SK-N-SH treated with all-trans-retinoic acid at 6 μM for 48 hours (cell line): ENCODE results near the gene CRISP3.
"Not testable (repeated sequence)": the region's sequence is repeated elsewhere in the genome, so short reads cannot be mapped to it uniquely, and the experiment has no call there.

Experiments
- ATAC-seq: fragments of 200-7000 bp; cut with Tn5 transposase; 3 replicates; pipeline ENCODE4 v1.9.1; 2020; ENCODE audit warnings: mild to moderate bottlenecking, moderate library complexity
- ARNTL ChIP-seq: fragments of 450-650 bp; formaldehyde crosslinking; IDR thresholded peaks from 2 replicates; pipeline ENCODE4 v1.5.0; 2020; ENCODE audit warnings: low read depth, mild to moderate bottlenecking, moderate library complexity, borderline replicate concordance
- BACH2 ChIP-seq: fragments of 250-450 bp; sonication (Bioruptor Pico); IDR thresholded peaks from 2 replicates; pipeline ENCODE4 v1.9.0; 2021; ENCODE audit warnings: mild to moderate bottlenecking, borderline replicate concordance
- CREB5 ChIP-seq: fragments of 250-450 bp; sonication (Bioruptor Pico); IDR thresholded peaks from 2 replicates; pipeline ENCODE4 v1.5.1; 2020; ENCODE audit warnings: low read depth, mild to moderate bottlenecking, moderate library complexity
- CSDC2 ChIP-seq: fragments of 250-450 bp; sonication (Bioruptor Pico); IDR thresholded peaks from 2 replicates; pipeline ENCODE4 v1.5.0; 2020; ENCODE audit warnings: mild to moderate bottlenecking, moderate library complexity
- CSRNP3 ChIP-seq: fragments of 250-450 bp; sonication (Bioruptor Pico); IDR thresholded peaks from 2 replicates; pipeline ENCODE4 v1.5.1; 2021; ENCODE audit warnings: mild to moderate bottlenecking, moderate library complexity
- GLIS3 ChIP-seq: fragments of 250-450 bp; sonication (Bioruptor Pico); IDR thresholded peaks from 2 replicates; pipeline ENCODE4 v1.5.0; 2020; ENCODE audit warnings: mild to moderate bottlenecking, moderate library complexity
- ISL1 ChIP-seq: fragments of 250-450 bp; sonication (Bioruptor Pico); IDR thresholded peaks from 2 replicates; pipeline ENCODE4 v2.1.2; 2022; ENCODE audit warnings: mild to moderate bottlenecking, moderate library complexity
- OSR1 ChIP-seq: fragments of 250-450 bp; sonication (Bioruptor Pico); IDR thresholded peaks from 2 replicates; pipeline ENCODE4 v1.8.0; 2022; ENCODE audit warnings: moderate library complexity, mild to moderate bottlenecking, inconsistent platforms
- PATZ1 ChIP-seq: fragments of 250-450 bp; sonication (Bioruptor Pico); IDR thresholded peaks from 2 replicates; pipeline ENCODE4 v1.8.0; 2020; ENCODE audit warnings: mild to moderate bottlenecking, moderate library complexity, borderline replicate concordance
- POU6F1 ChIP-seq: fragments of 250-450 bp; sonication (Bioruptor Pico); IDR thresholded peaks from 2 replicates; pipeline ENCODE4 v1.8.0; 2021; ENCODE audit warnings: low read depth, mild to moderate bottlenecking, moderate library complexity, borderline replicate concordance
- PPARA ChIP-seq: fragments of 250-450 bp; sonication (Bioruptor Pico); IDR thresholded peaks from 2 replicates; pipeline ENCODE4 v1.5.0; 2020; ENCODE audit warnings: mild to moderate bottlenecking, borderline replicate concordance
- RARB ChIP-seq: fragments of 250-450 bp; sonication (Bioruptor Pico); IDR thresholded peaks from 2 replicates; pipeline ENCODE4 v1.8.0; 2021; ENCODE audit warnings: mild to moderate bottlenecking, moderate library complexity
- SNAI2 ChIP-seq: fragments of 250-450 bp; sonication (Bioruptor Pico); IDR thresholded peaks from 2 replicates; pipeline ENCODE4 v1.5.0; 2020; ENCODE audit warnings: mild to moderate bottlenecking, moderate library complexity
- TOX ChIP-seq: fragments of 250-450 bp; sonication (Bioruptor Pico); IDR thresholded peaks from 2 replicates; pipeline ENCODE4 v1.8.0; 2021; ENCODE audit warnings: mild to moderate bottlenecking, moderate library complexity, borderline replicate concordance
- TSHZ2 ChIP-seq: fragments of 250-450 bp; sonication (Bioruptor Pico); IDR thresholded peaks from 2 replicates; pipeline ENCODE4 v1.5.0; 2020; ENCODE audit warnings: mild to moderate bottlenecking, moderate library complexity
- ZC3H10 ChIP-seq: fragments of 250-450 bp; sonication (Bioruptor Pico); IDR thresholded peaks from 2 replicates; pipeline ENCODE4 v1.5.1; 2021; ENCODE audit warnings: mild to moderate bottlenecking, moderate library complexity
- ZFP3 ChIP-seq: fragments of 250-450 bp; sonication (Bioruptor Pico); IDR thresholded peaks from 2 replicates; pipeline ENCODE4 v1.5.0; 2020; ENCODE audit warnings: mild to moderate bottlenecking, moderate library complexity
- ZFP30 ChIP-seq: fragments of 450-650 bp; formaldehyde crosslinking; IDR thresholded peaks from 2 replicates; pipeline ENCODE4 v1.5.0; 2022; ENCODE audit warnings: mild to moderate bottlenecking, moderate library complexity
- ZNF565 ChIP-seq: fragments of 450-650 bp; formaldehyde crosslinking; conservative IDR thresholded peaks from 2 replicates; pipeline ENCODE4 v1.5.0; 2020; ENCODE audit warnings: low read depth, mild to moderate bottlenecking, moderate library complexity
- ZNF70 ChIP-seq: fragments of 450-650 bp; formaldehyde crosslinking; IDR thresholded peaks from 2 replicates; pipeline ENCODE4 v1.5.0; 2020; ENCODE audit warnings: mild to moderate bottlenecking, moderate library complexity
- ZNF8 ChIP-seq: fragments of 450-650 bp; formaldehyde crosslinking; IDR thresholded peaks from 2 replicates; pipeline ENCODE4 v1.5.0; 2020; ENCODE audit warnings: mild to moderate bottlenecking, moderate library complexity

CRISP3 gene

GRCh38 chr6:49730251-49730650 lies 13.9 kb downstream of the CRISP3 start (continued):
- TF ChIP-seq CREB5 (CRISPR knock-in tag) (no peak), PPARA (no peak)

GRCh38 chr6:49723917-49724316 lies 20.3 kb downstream of the CRISP3 start:
- not testable (repeated sequence) for ATAC-seq

GRCh38 chr6:49721297-49721696 lies 22.9 kb downstream of the CRISP3 start:
- no peak for TF ChIP-seq GLIS3 (CRISPR knock-in tag)
- TF ChIP-seq ZNF565 (CRISPR knock-in tag): no peak
- TF ChIP-seq ZFP3: no peak
- no peak for TF ChIP-seq PPARA
- TF ChIP-seq ZFP30 (CRISPR knock-in tag): no peak
- TF ChIP-seq ZNF70: no peak
- no peak for TF ChIP-seq ZNF8
- TF ChIP-seq CSDC2 (CRISPR knock-in tag): no peak
- no peak for TF ChIP-seq SNAI2 (CRISPR knock-in tag)
- TF ChIP-seq ISL1 (CRISPR knock-in tag): no peak
- TF ChIP-seq POU6F1 (CRISPR knock-in tag): no peak
- TF ChIP-seq TOX (CRISPR knock-in tag): no peak
- no peak for TF ChIP-seq PATZ1 (CRISPR knock-in tag)
- TF ChIP-seq OSR1 (CRISPR knock-in tag): no peak
- no peak for TF ChIP-seq TSHZ2 (CRISPR knock-in tag)
- no peak for TF ChIP-seq ARNTL (CRISPR knock-in tag)
- TF ChIP-seq RARB (CRISPR knock-in tag): no peak
- TF ChIP-seq BACH2 (CRISPR knock-in tag): no peak
- TF ChIP-seq CSRNP3 (CRISPR knock-in tag): no peak
- no peak for ATAC-seq

- no peak for ATAC-seq
- TF ChIP-seq ARNTL (CRISPR knock-in tag): no peak
- no peak for TF ChIP-seq GLIS3 (CRISPR knock-in tag)
- no peak for TF ChIP-seq ZNF565 (CRISPR knock-in tag)
- TF ChIP-seq RARB (CRISPR knock-in tag): no peak
- no peak for TF ChIP-seq SNAI2 (CRISPR knock-in tag)
- TF ChIP-seq ZNF8: no peak
- TF ChIP-seq BACH2 (CRISPR knock-in tag): no peak
- no peak for TF ChIP-seq ZFP30 (CRISPR knock-in tag)
- TF ChIP-seq ZC3H10 (CRISPR knock-in tag): no peak
- TF ChIP-seq TSHZ2 (CRISPR knock-in tag): no peak
- TF ChIP-seq, all 23 proteins: peak for 0
These were observed 23.8 kb downstream of the CRISP3 start for GRCh38 chr6:49720372-49720771.
